ELR (cell line): ENCODE results near the gene SCGB1D4.

ENCODE experiments used
- DNase-seq: peaks from one replicate; pipeline ENCODE4 v3.0.0-alpha.2; 2015; ENCODE audit warnings: low read depth

Gene SCGB1D4

GRCh38 chr11:62273789-62274275 lies 25.0 kb downstream of the SCGB1D4 start:
- no peak for DNase-seq

GRCh38 chr11:62273284-62273683 lies 25.6 kb downstream of the SCGB1D4 start:
- no peak for DNase-seq

GRCh38 chr11:62269654-62270278 lies 29.1 kb downstream of the SCGB1D4 start, which contains the start of gene SCGB2A2:
Gene SCGB2A2, plus strand, starts transcription at chr11:62270158. Its CDS starts 59 bp downstream, at chr11:62270217.
- peak; percentile 3 for DNase-seq

- DNase-seq: no peak
These were observed 31.3 kb downstream of the SCGB1D4 start for GRCh38 chr11:62267576-62267975.

GRCh38 chr11:62267050-62267449 lies 31.8 kb downstream of the SCGB1D4 start:
- DNase-seq: no peak

GRCh38 chr11:62266558-62266957 lies 32.3 kb downstream of the SCGB1D4 start:
- peak; percentile 44 for DNase-seq

GRCh38 chr11:62264004-62264403 lies 34.9 kb downstream of the SCGB1D4 start:
- peak; percentile 53 for DNase-seq

- DNase-seq: no peak
These were observed 38.5 kb downstream of the SCGB1D4 start for GRCh38 chr11:62260261-62260953.

GRCh38 chr11:62256281-62256680 lies 42.6 kb downstream of the SCGB1D4 start:
- peak; percentile 36 for DNase-seq

GRCh38 chr11:62253999-62254542 lies 44.8 kb downstream of the SCGB1D4 start:
- no peak for DNase-seq

- DNase-seq: no peak
These were observed 47.2 kb downstream of the SCGB1D4 start for GRCh38 chr11:62251698-62252097.
